ENCODE measurements around the gene SLC26A3. TPM values are rescaled to one million over a fixed set of nuclear protein-coding genes. Genes with fewer than 3 reads are reported as not detected.
"Not testable (repeated sequence)": the region's sequence is repeated elsewhere in the genome, so short reads cannot be mapped to it uniquely, and the experiment has no call there.

SLC26A3 gene
- total and polyA plus RNA-seq, 10 of the 15 experiments (the other 5 are each of a cell fraction or from before 2014, with no cell fraction given): 0.46 TPM; not detected in 9

- TF ChIP-seq, protein P1, sequence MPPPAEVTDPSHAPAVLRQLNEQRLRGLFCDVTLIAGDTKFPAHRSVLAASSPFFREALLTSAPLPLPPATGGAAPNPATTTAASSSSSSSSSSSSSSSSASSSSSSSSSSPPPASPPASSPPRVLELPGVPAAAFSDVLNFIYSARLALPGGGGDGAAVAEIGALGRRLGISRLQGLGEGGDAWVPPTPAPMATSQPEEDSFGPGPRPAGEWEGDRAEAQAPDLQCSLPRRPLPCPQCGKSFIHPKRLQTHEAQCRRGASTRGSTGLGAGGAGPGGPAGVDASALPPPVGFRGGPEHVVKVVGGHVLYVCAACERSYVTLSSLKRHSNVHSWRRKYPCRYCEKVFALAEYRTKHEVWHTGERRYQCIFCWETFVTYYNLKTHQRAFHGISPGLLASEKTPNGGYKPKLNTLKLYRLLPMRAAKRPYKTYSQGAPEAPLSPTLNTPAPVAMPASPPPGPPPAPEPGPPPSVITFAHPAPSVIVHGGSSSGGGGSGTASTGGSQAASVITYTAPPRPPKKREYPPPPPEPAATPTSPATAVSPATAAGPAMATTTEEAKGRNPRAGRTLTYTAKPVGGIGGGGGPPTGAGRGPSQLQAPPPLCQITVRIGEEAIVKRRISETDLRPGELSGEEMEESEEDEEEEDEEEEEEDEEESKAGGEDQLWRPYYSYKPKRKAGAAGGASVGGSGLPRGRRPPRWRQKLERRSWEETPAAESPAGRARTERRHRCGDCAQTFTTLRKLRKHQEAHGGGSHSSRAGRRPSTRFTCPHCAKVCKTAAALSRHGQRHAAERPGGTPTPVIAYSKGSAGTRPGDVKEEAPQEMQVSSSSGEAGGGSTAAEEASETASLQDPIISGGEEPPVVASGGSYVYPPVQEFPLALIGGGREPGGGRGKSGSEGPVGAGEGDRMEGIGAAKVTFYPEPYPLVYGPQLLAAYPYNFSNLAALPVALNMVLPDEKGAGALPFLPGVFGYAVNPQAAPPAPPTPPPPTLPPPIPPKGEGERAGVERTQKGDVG (CRISPR knock-in tag; IDR thresholded peaks at IDR 0.05): no peak
- TF ChIP-seq RFX5 (IDR thresholded peaks at IDR 0.05; ENCODE audit: low read depth, low read length) (no peak), CHD1 (IDR thresholded peaks at IDR 0.05; ENCODE audit: low read depth, low read length) (no peak)
- TF ChIP-seq, protein P2, sequence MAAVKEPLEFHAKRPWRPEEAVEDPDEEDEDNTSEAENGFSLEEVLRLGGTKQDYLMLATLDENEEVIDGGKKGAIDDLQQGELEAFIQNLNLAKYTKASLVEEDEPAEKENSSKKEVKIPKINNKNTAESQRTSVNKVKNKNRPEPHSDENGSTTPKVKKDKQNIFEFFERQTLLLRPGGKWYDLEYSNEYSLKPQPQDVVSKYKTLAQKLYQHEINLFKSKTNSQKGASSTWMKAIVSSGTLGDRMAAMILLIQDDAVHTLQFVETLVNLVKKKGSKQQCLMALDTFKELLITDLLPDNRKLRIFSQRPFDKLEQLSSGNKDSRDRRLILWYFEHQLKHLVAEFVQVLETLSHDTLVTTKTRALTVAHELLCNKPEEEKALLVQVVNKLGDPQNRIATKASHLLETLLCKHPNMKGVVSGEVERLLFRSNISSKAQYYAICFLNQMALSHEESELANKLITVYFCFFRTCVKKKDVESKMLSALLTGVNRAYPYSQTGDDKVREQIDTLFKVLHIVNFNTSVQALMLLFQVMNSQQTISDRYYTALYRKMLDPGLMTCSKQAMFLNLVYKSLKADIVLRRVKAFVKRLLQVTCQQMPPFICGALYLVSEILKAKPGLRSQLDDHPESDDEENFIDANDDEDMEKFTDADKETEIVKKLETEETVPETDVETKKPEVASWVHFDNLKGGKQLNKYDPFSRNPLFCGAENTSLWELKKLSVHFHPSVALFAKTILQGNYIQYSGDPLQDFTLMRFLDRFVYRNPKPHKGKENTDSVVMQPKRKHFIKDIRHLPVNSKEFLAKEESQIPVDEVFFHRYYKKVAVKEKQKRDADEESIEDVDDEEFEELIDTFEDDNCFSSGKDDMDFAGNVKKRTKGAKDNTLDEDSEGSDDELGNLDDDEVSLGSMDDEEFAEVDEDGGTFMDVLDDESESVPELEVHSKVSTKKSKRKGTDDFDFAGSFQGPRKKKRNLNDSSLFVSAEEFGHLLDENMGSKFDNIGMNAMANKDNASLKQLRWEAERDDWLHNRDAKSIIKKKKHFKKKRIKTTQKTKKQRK (IDR thresholded peaks at IDR 0.05; ENCODE audit: low read depth, low read length): no peak
Observed at GRCh38 chr7:107850643-107851042, 47.6 kb upstream of the SLC26A3 start (continued).

- no peak for DNase-seq (ENCODE audit: low read depth, low spot score)
- Histone ChIP-seq H3K79me2 (ENCODE audit: control insufficient read depth, insufficient read depth, low read length) (no peaks in the 10 kb centered on the region), H2AFZ (ENCODE audit: control insufficient read depth, low read depth, low read length) (no peak overlapping the region), H3K4me2 (ENCODE audit: control insufficient read depth, insufficient read depth) (no peak overlapping the region), H3K4me1 (ENCODE audit: control insufficient read depth, insufficient read depth, low read length) (no peaks in the 10 kb centered on the region; the same call in 1 of the 2 replicates), H3K27ac (ENCODE audit: control insufficient read depth, insufficient read depth) (no peak overlapping the region), H3K9me3 (replicated peaks; ENCODE audit: control insufficient read depth, insufficient read depth, low read length) (no peaks in the 10 kb centered on the region; the same call in 2 of the 3 replicates), H3K36me3 (ENCODE audit: control insufficient read depth in 2 of 2, insufficient read depth in 2 of 2, low read length in 1 of 2) (no peaks in the 10 kb centered on the region), H4K20me1 (ENCODE audit: control insufficient read depth, insufficient read depth) (no peaks in the 10 kb centered on the region), H3K27me3 (replicated peaks in 1 of 2; ENCODE audit: control insufficient read depth in 2 of 2, insufficient read depth in 2 of 2, low read length in 1 of 2) (no peaks in the 10 kb centered on the region; a peak in 1 of 4 replicates), H3K4me3 (no peak overlapping the region), H3K9ac (ENCODE audit: control insufficient read depth, insufficient read depth, low read length) (no peak overlapping the region)
- RAD21 ChIA-PET (ENCODE audit: unreplicated experiment): no interaction called here
- no peak for FAIRE-seq
- TF ChIP-seq EZH2 (IDR thresholded peaks at IDR 0.05; ENCODE audit: borderline replicate concordance, control insufficient read depth, low read depth, low read length): no peak
- no peak for TF ChIP-seq NR2C2 (IDR thresholded peaks at IDR 0.05; ENCODE audit: borderline replicate concordance, control insufficient read depth, insufficient read length, low read depth)
- TF ChIP-seq RAD51 (IDR thresholded peaks at IDR 0.05): no peak
- TF ChIP-seq HDAC2 (IDR thresholded peaks at IDR 0.05): no peak
- TF ChIP-seq ZSCAN29 (IDR thresholded peaks at IDR 0.05): no peak
- no peak for TF ChIP-seq MEF2B (IDR thresholded peaks at IDR 0.05; ENCODE audit: partially characterized antibody, poor library complexity, severe bottlenecking)
- intact Hi-C loops (cut with micrococcal nuclease; ENCODE audit: unreplicated experiment) (no loop called here), in situ Hi-C loops (cut with MboI) (no loop called here)
- CTCF ChIA-PET: no interaction called here
- SMC1A ChIA-PET (ENCODE audit: uncharacterized antibody, unreplicated experiment): no interaction called here
- no TSS peak for BruUV-seq (replicated peaks)
- POLR2A ChIA-PET: interaction anchor here (0.7 kb wide), 1 partner anchor 188 kb away, joined by 4 read pairs; no protein-coding TSS in a partner anchor
- no peak for ATAC-seq
- 16% methylated on average over 4 of the region's 4 CpGs for whole genome bisulfite sequencing (ENCODE audit: insufficient coverage, insufficient replicate concordance, low lambda C conversion rate, missing lambda C conversion rate)
Observed at GRCh38 chr7:107850216-107850615, 47.2 kb upstream of the SLC26A3 start.

DNA sequence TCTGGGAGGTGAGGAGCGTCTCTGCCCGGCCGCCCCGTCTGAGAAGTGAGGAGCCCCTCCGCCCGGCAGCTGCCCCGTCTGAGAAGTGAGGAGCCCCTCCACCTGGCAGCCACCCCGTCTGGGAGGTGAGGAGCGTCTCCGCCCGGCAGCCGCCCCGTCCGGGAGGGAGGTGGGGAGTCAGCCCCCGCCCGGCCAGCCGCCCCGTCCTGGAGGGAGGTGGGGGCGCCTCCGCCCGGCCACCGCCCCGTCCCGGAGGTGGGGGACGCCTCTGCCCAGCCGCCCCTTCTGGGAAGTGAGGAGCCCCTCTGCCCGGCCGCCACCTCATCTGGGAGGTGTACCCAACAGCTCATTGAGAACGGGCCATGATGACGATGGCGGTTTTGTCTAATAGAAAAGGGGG is 45.2 kb upstream of the SLC26A3 start:
- FAIRE-seq; in situ Hi-C loops (cut with MboI); RAD21 ChIA-PET (ENCODE audit: unreplicated experiment): not testable (repeated sequence)

More for the DNA sequence above, 45.2 kb upstream of the SLC26A3 start:
- ATAC-seq; CTCF ChIA-PET; H3K9me3 ChIP-seq (replicated peaks; ENCODE audit: control insufficient read depth, insufficient read depth, low read length); POLR2A ChIA-PET; H3K9ac ChIP-seq (ENCODE audit: control insufficient read depth, insufficient read depth, low read length); H3K4me2 ChIP-seq (ENCODE audit: control insufficient read depth, insufficient read depth); H3K79me2 ChIP-seq (ENCODE audit: control insufficient read depth, insufficient read depth, low read length); DNase-seq (ENCODE audit: low read depth, low spot score); H3K4me3 ChIP-seq; BruUV-seq (replicated peaks); H3K36me3 ChIP-seq (ENCODE audit: control insufficient read depth in 2 of 2, insufficient read depth in 2 of 2, low read length in 1 of 2); H3K4me1 ChIP-seq (ENCODE audit: control insufficient read depth, insufficient read depth, low read length); H2AFZ ChIP-seq (ENCODE audit: control insufficient read depth, low read depth, low read length); H3K27ac ChIP-seq (ENCODE audit: control insufficient read depth, insufficient read depth); H3K27me3 ChIP-seq (replicated peaks in 1 of 2; ENCODE audit: control insufficient read depth in 2 of 2, insufficient read depth in 2 of 2, low read length in 1 of 2); intact Hi-C loops (cut with micrococcal nuclease; ENCODE audit: unreplicated experiment); H4K20me1 ChIP-seq (ENCODE audit: control insufficient read depth, insufficient read depth); SMC1A ChIA-PET (ENCODE audit: uncharacterized antibody, unreplicated experiment): not testable (repeated sequence)
- 83% methylated on average over 24 of the region's 31 CpGs for WGBS (ENCODE audit: insufficient coverage, insufficient replicate concordance, low lambda C conversion rate, missing lambda C conversion rate)

Data from GM12878 (cell line).